H9 (cell line): ENCODE measurements around the gene MMRN2. TPM values are rescaled to one million over a fixed set of nuclear protein-coding genes. Genes with fewer than 3 reads are reported as not detected.

ENCODE experiments used
- DNase-seq: peaks from one replicate; pipeline ENCODE4 v3.0.0-alpha.2; 2017
- H2AFZ ChIP-seq: one replicate; pipeline ENCODE4 v1.6.1; 2013; ENCODE audit warnings: mild to moderate bottlenecking, low read length, control low read depth, moderate library complexity
- H2AK5ac ChIP-seq: 2 replicates; pipeline ENCODE4 v1.6.1; 2013; ENCODE audit warnings: low read length, control low read depth, mixed read lengths; ENCODE audit not compliant: insufficient read length
- H2BK120ac ChIP-seq: one replicate; pipeline ENCODE4 v1.6.1; 2013; ENCODE audit warnings: low read depth, mild to moderate bottlenecking, low read length, control low read depth, inconsistent platforms; ENCODE audit not compliant: poor library complexity, severe bottlenecking
- H2BK12ac ChIP-seq: 2 replicates; pipeline ENCODE4 v1.6.1; 2013; ENCODE audit warnings: low read length, control low read depth, mixed read lengths, low read depth; ENCODE audit not compliant: insufficient read length
- H2BK15ac ChIP-seq: 2 replicates; pipeline ENCODE4 v1.6.1; 2013; ENCODE audit warnings: low read depth, low read length, control low read depth
- H2BK20ac ChIP-seq: one replicate; pipeline ENCODE4 v1.6.1; 2013; ENCODE audit warnings: low read depth, mild to moderate bottlenecking, low read length, control low read depth, inconsistent platforms; ENCODE audit not compliant: poor library complexity, severe bottlenecking
- H2BK5ac ChIP-seq: 2 replicates; pipeline ENCODE4 v1.6.1; 2013; ENCODE audit warnings: low read length, control low read depth, mixed read lengths; ENCODE audit not compliant: insufficient read length
- H3K14ac ChIP-seq: 2 replicates; pipeline ENCODE4 v1.6.1; 2013; ENCODE audit warnings: low read length, control low read depth; ENCODE audit not compliant: insufficient read depth
- H3K18ac ChIP-seq: 2 replicates; pipeline ENCODE4 v1.6.1; 2013; ENCODE audit warnings: low read depth, mild to moderate bottlenecking, mixed read lengths, low read length, control low read depth; ENCODE audit not compliant: insufficient read length
- H3K23ac ChIP-seq: 2 replicates; pipeline ENCODE4 v1.6.1; 2013; ENCODE audit warnings: low read length, control low read depth, mixed read lengths, low read depth; ENCODE audit not compliant: insufficient read length
- H3K23me2 ChIP-seq: 2 replicates; pipeline ENCODE4 v1.6.1; 2013; ENCODE audit warnings: low read depth, mild to moderate bottlenecking, mixed read lengths, low read length, control low read depth; ENCODE audit not compliant: insufficient read length, poor library complexity, severe bottlenecking
- H3K27ac ChIP-seq: 2 replicates; pipeline ENCODE4 v1.5.1; 2013; ENCODE audit warnings: low read length, control low read depth, mixed read lengths, low read depth; ENCODE audit not compliant: insufficient read length
- H3K27me3 ChIP-seq: 2 replicates; pipeline ENCODE4 v1.6.1; 2013; ENCODE audit warnings: low read length, control low read depth, inconsistent platforms; ENCODE audit not compliant: insufficient read depth
- H3K4ac ChIP-seq: 2 replicates; pipeline ENCODE4 v1.6.1; 2013; ENCODE audit warnings: low read depth, mild to moderate bottlenecking, control low read depth, inconsistent platforms, low read length, moderate library complexity
- H3K4me1 ChIP-seq: 2 replicates; pipeline ENCODE4 v1.6.1; 2013; ENCODE audit warnings: low read length, control low read depth, inconsistent platforms; ENCODE audit not compliant: insufficient read depth
- H3K4me2 ChIP-seq: 2 replicates; pipeline ENCODE4 v1.6.1; 2013; ENCODE audit warnings: low read length, control low read depth, mixed read lengths; ENCODE audit not compliant: insufficient read length, insufficient read depth
- H3K56ac ChIP-seq: 2 replicates; pipeline ENCODE4 v1.6.1; 2013; ENCODE audit warnings: low read depth, mild to moderate bottlenecking, mixed read lengths, low read length, control low read depth; ENCODE audit not compliant: insufficient read length
- H3K79me1 ChIP-seq: 2 replicates; pipeline ENCODE4 v1.6.1; 2013; ENCODE audit warnings: low read depth, mild to moderate bottlenecking, moderate library complexity, low read length, control low read depth, inconsistent platforms; ENCODE audit not compliant: insufficient read depth, poor library complexity, severe bottlenecking
- H3K79me2 ChIP-seq: 2 replicates; pipeline ENCODE4 v1.6.1; 2013; ENCODE audit warnings: low read length, control low read depth, inconsistent platforms; ENCODE audit not compliant: insufficient read depth
- H3K9ac ChIP-seq: 2 replicates; pipeline ENCODE4 v1.6.1; 2013; ENCODE audit warnings: low read length, control low read depth, mixed read lengths; ENCODE audit not compliant: insufficient read length; ENCODE audit errors: extremely low read depth
- H3K9me3 ChIP-seq: one replicate; pipeline ENCODE4 v1.6.1; 2013; ENCODE audit warnings: low read depth, low read length, inconsistent platforms; ENCODE audit not compliant: control insufficient read depth
- H3T11ph ChIP-seq: one replicate; pipeline ENCODE4 v1.6.1; 2013; ENCODE audit warnings: mild to moderate bottlenecking, low read length, control low read depth, inconsistent platforms
- H4K20me1 ChIP-seq: one replicate; pipeline ENCODE4 v1.6.1; 2013; ENCODE audit not compliant: control insufficient read depth, insufficient read length, insufficient read depth
- H4K5ac ChIP-seq: 2 replicates; pipeline ENCODE4 v1.6.1; 2013; ENCODE audit warnings: low read depth, mild to moderate bottlenecking, mixed read lengths, low read length, control low read depth; ENCODE audit not compliant: insufficient read length
- H4K8ac ChIP-seq: replicated peaks from 2 replicates; pipeline ENCODE4 v1.6.1; 2013; ENCODE audit warnings: low read length, control low read depth, mixed read lengths, low read depth; ENCODE audit not compliant: insufficient read length
- H4K91ac ChIP-seq: 2 replicates; pipeline ENCODE4 v1.6.1; 2013; ENCODE audit warnings: low read depth, mild to moderate bottlenecking, moderate library complexity, mixed read lengths, low read length, control low read depth; ENCODE audit not compliant: insufficient read length
- H3K27ac Mint-ChIP-seq, 3 experiments: 2 replicates in 2 of 3; 3 replicates in 1 of 3; pipeline ENCODE4 v1.8.0; 2020 to 2021; ENCODE audit warnings: mixed read lengths in 3 of 3, mild to moderate bottlenecking in 1 of 3, moderate library complexity in 1 of 3
- H3K27me3 Mint-ChIP-seq: 2 replicates; pipeline ENCODE4 v1.8.0; 2021; ENCODE audit warnings: low read depth, mild to moderate bottlenecking, moderate library complexity, mixed read lengths
- H3K36me3 Mint-ChIP-seq, 3 experiments: 2 replicates in 2 of 3; 3 replicates in 1 of 3; pipeline ENCODE4 v1.8.0; 2020 to 2021; ENCODE audit warnings: low read depth in 3 of 3, mixed read lengths in 3 of 3; ENCODE audit not compliant: insufficient read depth in 1 of 3
- H3K4me1 Mint-ChIP-seq, 2 experiments: 2 replicates each; pipeline ENCODE4 v1.8.0; 2020; ENCODE audit warnings: mixed read lengths in 2 of 2
- H3K4me3 Mint-ChIP-seq, 2 experiments: 2 replicates in 1 of 2; 3 replicates in 1 of 2; pipeline ENCODE4 v1.8.0; 2020 to 2021; ENCODE audit warnings: mild to moderate bottlenecking in 2 of 2, mixed read lengths in 2 of 2, moderate library complexity in 1 of 2
- H3K9me3 Mint-ChIP-seq, 2 experiments: 2 replicates in 1 of 2; 3 replicates in 1 of 2; pipeline ENCODE4 v1.8.0; 2020; ENCODE audit warnings: mild to moderate bottlenecking in 2 of 2, mixed read lengths in 2 of 2, moderate library complexity in 1 of 2
- WGBS: extraction: QIAGEN DNeasy Blood & Tissue Kit; methylation state at CpG from one replicate; pipeline ENCODE4 v1.1.7; 2013; ENCODE audit warnings: missing lambda C conversion rate, low lambda C conversion rate, mixed read lengths; ENCODE audit not compliant: insufficient read length; ENCODE audit errors: extremely low coverage; 5-methylcytosine and 5-hydroxymethylcytosine counted together
- total RNA-seq: library from RNA; stranded (reverse); gene quantifications from 2 replicates; pipeline ENCODE4 v1.2.1, GENCODE V29; 2021
- TF ChIP-seq, protein P1 (sequence below): fragments of 200-600 bp; sonication (generic); conservative IDR thresholded peaks from 3 replicates; pipeline ENCODE4 v1.8.0; 2021; ENCODE audit warnings: antibody characterized with exemption, mild to moderate bottlenecking

Gene MMRN2
- total RNA-seq, 1 experiment from 2014 or later = 1.0 TPM

DNA sequence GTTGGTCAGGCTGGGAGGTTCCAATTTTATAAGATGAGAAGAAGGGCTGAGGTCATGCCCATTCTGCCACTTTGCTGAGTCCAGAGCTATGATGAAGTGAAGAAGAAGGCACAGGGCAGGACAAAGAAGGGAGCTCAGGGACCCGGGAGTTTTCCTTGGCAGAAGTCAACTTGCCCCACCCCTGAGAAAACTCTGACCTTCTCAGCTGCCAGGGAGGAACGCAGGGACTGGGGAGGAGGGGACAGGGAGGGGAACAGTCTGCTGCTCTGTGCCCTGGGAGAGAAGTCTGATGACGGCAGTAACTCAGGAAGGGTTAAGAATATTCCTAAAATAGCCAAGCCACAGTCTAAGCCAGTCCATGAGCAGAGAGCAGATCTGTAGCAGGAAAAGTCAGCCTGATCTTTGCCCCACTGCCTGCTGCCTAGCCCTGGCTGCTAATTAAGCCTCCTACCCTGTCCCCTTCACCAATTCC, 22.6 kb upstream of the MMRN2 start:
- WGBS = no CpG with 5 or more reads among the region's 3 CpGs
- Mint-ChIP-seq H3K36me3 (no peaks in the 10 kb centered on the region), H3K27me3 (peaks cover 1% of the 10 kb centered on the region)

More for the DNA sequence above, 22.6 kb upstream of the MMRN2 start:
- Histone ChIP-seq H2AK5ac (no peak overlapping the region), H3K4me2 (no peak overlapping the region), H3K79me1 (no peaks in the 10 kb centered on the region), H3K9ac (no peak overlapping the region), H3K18ac (no peak overlapping the region), H3K4me1 (no peaks in the 10 kb centered on the region), H2BK120ac (no peak overlapping the region), H3K23ac (no peak overlapping the region), H3K56ac (no peak overlapping the region), H3K14ac (no peak overlapping the region; the same call in 1 of the 2 replicates), H3K23me2 (no peaks in the 10 kb centered on the region), H3K27ac (no peak overlapping the region), H2BK5ac (no peak overlapping the region), H3K27me3 (no peaks in the 10 kb centered on the region), H3T11ph (no peak overlapping the region), H3K79me2 (no peaks in the 10 kb centered on the region), H2BK12ac (no peak overlapping the region), H3K4ac (no peak overlapping the region), H2BK20ac (no peak overlapping the region), H3K9me3 (no peaks in the 10 kb centered on the region), H4K20me1 (no peaks in the 10 kb centered on the region), H4K8ac (no peak overlapping the region), H2AFZ (no peak overlapping the region), H2BK15ac (no peak overlapping the region), H4K91ac (no peak overlapping the region), H4K5ac (no peak overlapping the region)
- TF ChIP-seq, protein P1, sequence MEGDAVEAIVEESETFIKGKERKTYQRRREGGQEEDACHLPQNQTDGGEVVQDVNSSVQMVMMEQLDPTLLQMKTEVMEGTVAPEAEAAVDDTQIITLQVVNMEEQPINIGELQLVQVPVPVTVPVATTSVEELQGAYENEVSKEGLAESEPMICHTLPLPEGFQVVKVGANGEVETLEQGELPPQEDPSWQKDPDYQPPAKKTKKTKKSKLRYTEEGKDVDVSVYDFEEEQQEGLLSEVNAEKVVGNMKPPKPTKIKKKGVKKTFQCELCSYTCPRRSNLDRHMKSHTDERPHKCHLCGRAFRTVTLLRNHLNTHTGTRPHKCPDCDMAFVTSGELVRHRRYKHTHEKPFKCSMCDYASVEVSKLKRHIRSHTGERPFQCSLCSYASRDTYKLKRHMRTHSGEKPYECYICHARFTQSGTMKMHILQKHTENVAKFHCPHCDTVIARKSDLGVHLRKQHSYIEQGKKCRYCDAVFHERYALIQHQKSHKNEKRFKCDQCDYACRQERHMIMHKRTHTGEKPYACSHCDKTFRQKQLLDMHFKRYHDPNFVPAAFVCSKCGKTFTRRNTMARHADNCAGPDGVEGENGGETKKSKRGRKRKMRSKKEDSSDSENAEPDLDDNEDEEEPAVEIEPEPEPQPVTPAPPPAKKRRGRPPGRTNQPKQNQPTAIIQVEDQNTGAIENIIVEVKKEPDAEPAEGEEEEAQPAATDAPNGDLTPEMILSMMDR = no peak
- Mint-ChIP-seq H3K4me3 (no peak overlapping the region), H3K9me3 (no peaks in the 10 kb centered on the region), H3K27ac (no peak overlapping the region; a peak in 1 of 7 replicates), H3K4me1 (peaks cover 13 to 15% of the 10 kb centered on the region in 2 experiments)
- no peak for DNase-seq
